HCT116 (cell line): ENCODE measurements around the gene NOLC1. TPM values are rescaled to one million over a fixed set of nuclear protein-coding genes. Genes with fewer than 3 reads are reported as not detected.

Source experiments
- ATAC-seq: fragments of 200-7000 bp; cut with Tn5 transposase; 2 replicates; pipeline ENCODE4 v1.9.1; 2020; ENCODE audit warnings: mild to moderate bottlenecking, moderate library complexity
- BruUV-seq: library from RNA; stranded (reverse); fragments of 400-500 nt; replicated peaks from 2 replicates; lab custom pipeline; 2021; lab: Mats Ljungman, UMichigan
- CTCF ChIA-PET: fragments of 300-600 bp; sonication (Branson Sonifier 250); formaldehyde crosslinking; loops from one replicate; lab custom pipeline; 2021; ENCODE audit warnings: antibody characterized with exemption; lab: Charles Lee
- POLR2A ChIA-PET: fragments of 300-600, 350-600 bp; sonication (Branson Sonifier 250); formaldehyde crosslinking; loops from one replicate; lab custom pipeline; 2021; ENCODE audit warnings: antibody characterized with exemption; lab: Charles Lee
- RAD21 ChIA-PET, 2 experiments: fragments of 300-600 bp; sonication (Branson Sonifier 250); formaldehyde crosslinking; loops; one replicate each; lab custom pipeline; 2023; ENCODE audit warnings: low total read pairs in 2 of 2; ENCODE audit not compliant: uncharacterized antibody in 2 of 2, unreplicated experiment in 2 of 2, low non-redundant PET in 1 of 2; lab: Charles Lee
- DNase-seq: peaks from one replicate; pipeline ENCODE4 v3.0.0-alpha.2; 2010; ENCODE audit warnings: low read depth, low spot score
- H2AFZ ChIP-seq: fragments of 200-600 bp; shearing (Covaris generic), sonication (generic); 2 replicates; pipeline ENCODE4 v1.6.1; 2017; ENCODE audit warnings: low read depth, mixed run types, mixed read lengths, antibody characterized with exemption, low read length; ENCODE audit not compliant: poor library complexity, severe bottlenecking
- H3K27ac ChIP-seq: 2 replicates; pipeline ENCODE4 v1.5.1; 2012; ENCODE audit warnings: low read depth, low read length
- H3K27me3 ChIP-seq: fragments of 200-600 bp; sonication (generic); 2 replicates; pipeline ENCODE4 v1.6.1; 2016; ENCODE audit warnings: mixed run types, low read length, mixed read lengths; ENCODE audit not compliant: insufficient read depth
- H3K36me3 ChIP-seq, 2 experiments: fragments of 200-500 bp in 1 of 2; fragments of 200-600 bp in 1 of 2; sonication (Bioruptor generic) in 1 of 2; sonication (generic) in 1 of 2; 2 replicates each; pipeline versions ENCODE4 v1.5.1 to v1.6.1; 2014 to 2016; ENCODE audit warnings: low read length in 2 of 2, inconsistent platforms in 1 of 2, mixed read lengths in 1 of 2, mixed run types in 1 of 2; ENCODE audit not compliant: insufficient read depth in 2 of 2, control insufficient read depth in 1 of 2
- H3K4me1 ChIP-seq, 2 experiments: fragments of 200-600 bp in 1 of 2; sonication (generic) in 1 of 2; 2 replicates each; pipeline versions ENCODE4 v1.5.1 to v1.6.1; 2012 to 2017; ENCODE audit warnings: low read length in 2 of 2, inconsistent platforms in 1 of 2, mild to moderate bottlenecking in 1 of 2, mixed read lengths in 1 of 2, mixed run types in 1 of 2, moderate library complexity in 1 of 2; ENCODE audit not compliant: insufficient read depth in 2 of 2, control insufficient read depth in 1 of 2
- H3K4me2 ChIP-seq: fragments of 200-600 bp; sonication (generic); 2 replicates; pipeline ENCODE4 v1.6.1; 2017; ENCODE audit warnings: mixed run types, low read length, mixed read lengths
- H3K4me3 ChIP-seq, 2 experiments: fragments of 200-600 bp in 1 of 2; sonication (generic) in 1 of 2; replicated peaks in 1 of 2; 2 replicates each; pipeline ENCODE4 v1.5.1; 2011 to 2016; ENCODE audit warnings: low read length in 2 of 2, control low read depth in 1 of 2, low read depth in 1 of 2, mild to moderate bottlenecking in 1 of 2, mixed read lengths in 1 of 2, mixed run types in 1 of 2
- H3K79me2 ChIP-seq: fragments of 200-600 bp; sonication (generic); 2 replicates; pipeline ENCODE4 v1.6.1; 2017; ENCODE audit warnings: mild to moderate bottlenecking, mixed run types, low read length, moderate library complexity, mixed read lengths; ENCODE audit not compliant: insufficient read depth
- H3K9ac ChIP-seq: fragments of 200-600 bp; sonication (generic); 2 replicates; pipeline ENCODE4 v1.6.1; 2016; ENCODE audit warnings: low read length, mixed read lengths
- H3K9me2 ChIP-seq: fragments of 200-600 bp; sonication (generic), shearing (Covaris generic); 2 replicates; pipeline ENCODE4 v1.6.1; 2017; ENCODE audit warnings: mixed run types, mild to moderate bottlenecking, moderate library complexity; ENCODE audit not compliant: insufficient read depth
- H3K9me3 ChIP-seq, 2 experiments: fragments of 200-500 bp in 1 of 2; fragments of 200-600 bp in 1 of 2; sonication (Bioruptor generic) in 1 of 2; sonication (generic) in 1 of 2; 2 replicates each; pipeline ENCODE4 v1.6.1; 2014 to 2017; ENCODE audit warnings: low read length in 2 of 2, mixed read lengths in 2 of 2, inconsistent platforms in 1 of 2, low read depth in 1 of 2, mild to moderate bottlenecking in 1 of 2, mixed run types in 1 of 2, moderate library complexity in 1 of 2; ENCODE audit not compliant: control insufficient read depth in 1 of 2, insufficient read depth in 1 of 2
- H4K20me1 ChIP-seq: fragments of 200-600 bp; sonication (generic), shearing (Covaris generic); 2 replicates; pipeline ENCODE4 v1.6.1; 2017; ENCODE audit warnings: mixed run types, mild to moderate bottlenecking, moderate library complexity; ENCODE audit not compliant: insufficient read depth
- CBX3 ChIP-seq: IDR thresholded peaks from 2 replicates; pipeline ENCODE4 v1.6.1; 2012; ENCODE audit warnings: low read depth
- CEBPB ChIP-seq: IDR thresholded peaks from 2 replicates; pipeline ENCODE4 v1.6.1; 2012; ENCODE audit warnings: low read depth
- ELF1 ChIP-seq: IDR thresholded peaks from 2 replicates; pipeline ENCODE4 v1.6.1; 2012; ENCODE audit warnings: low read depth, borderline replicate concordance
- EZH2 ChIP-seq: fragments of 200-600 bp; sonication (generic); IDR thresholded peaks from 2 replicates; pipeline ENCODE4 v1.6.1; 2017; ENCODE audit warnings: antibody characterized with exemption, mixed run types
- EZH2phosphoT487 ChIP-seq: fragments of 200-600 bp; IDR thresholded peaks from 2 replicates; pipeline ENCODE4 v1.6.1; 2018; ENCODE audit warnings: antibody characterized with exemption, borderline replicate concordance
- POLR2AphosphoS5 ChIP-seq: IDR thresholded peaks from 2 replicates; pipeline ENCODE4 v1.6.1; 2011; ENCODE audit warnings: mild to moderate bottlenecking, low read depth, low read length, moderate library complexity
- SP1 ChIP-seq: IDR thresholded peaks from 2 replicates; pipeline ENCODE4 v1.6.1; 2012; ENCODE audit warnings: low read depth
- TCF7L2 ChIP-seq: IDR thresholded peaks from 2 replicates; pipeline ENCODE4 v1.7.0; 2011; ENCODE audit warnings: borderline replicate concordance, inconsistent platforms; ENCODE audit not compliant: insufficient read depth, insufficient read length; ENCODE audit errors: extremely low read depth
- intact Hi-C: fragments of 100-400 bp; cut with micrococcal nuclease; formaldehyde crosslinking; loops from 2 replicates; pipeline ENCODE4 v1.10.0; 2022
- total RNA-seq: library from RNA; stranded (reverse); gene quantifications from one replicate; pipeline ENCODE4 v1.2.1, GENCODE V29; 2021; ENCODE audit not compliant: unreplicated experiment
- TF ChIP-seq, protein P1 (sequence below), 3 experiments: fragments of 200-600 bp in 1 of 3; sonication (generic) in 1 of 3; IDR thresholded peaks in 2 of 3; conservative IDR thresholded peaks in 1 of 3; 2 replicates each; pipeline ENCODE4 v1.5.1; 2012 to 2017; ENCODE audit warnings: low read depth in 2 of 3, low read length in 2 of 3, antibody characterized with exemption in 1 of 3, borderline replicate concordance in 1 of 3, control low read depth in 1 of 3, mild to moderate bottlenecking in 1 of 3, mixed read lengths in 1 of 3, mixed run types in 1 of 3, moderate library complexity in 1 of 3; ENCODE audit not compliant: insufficient read depth in 1 of 3
- TF ChIP-seq, protein P2 (sequence below): IDR thresholded peaks from 2 replicates; pipeline ENCODE4 v1.6.1; 2012
- TF ChIP-seq, protein P3 (sequence below): IDR thresholded peaks from 2 replicates; pipeline ENCODE4 v1.6.1; 2012

The NOLC1 gene
- total RNA-seq, 1 experiment from 2014 or later = 231 TPM

DNA sequence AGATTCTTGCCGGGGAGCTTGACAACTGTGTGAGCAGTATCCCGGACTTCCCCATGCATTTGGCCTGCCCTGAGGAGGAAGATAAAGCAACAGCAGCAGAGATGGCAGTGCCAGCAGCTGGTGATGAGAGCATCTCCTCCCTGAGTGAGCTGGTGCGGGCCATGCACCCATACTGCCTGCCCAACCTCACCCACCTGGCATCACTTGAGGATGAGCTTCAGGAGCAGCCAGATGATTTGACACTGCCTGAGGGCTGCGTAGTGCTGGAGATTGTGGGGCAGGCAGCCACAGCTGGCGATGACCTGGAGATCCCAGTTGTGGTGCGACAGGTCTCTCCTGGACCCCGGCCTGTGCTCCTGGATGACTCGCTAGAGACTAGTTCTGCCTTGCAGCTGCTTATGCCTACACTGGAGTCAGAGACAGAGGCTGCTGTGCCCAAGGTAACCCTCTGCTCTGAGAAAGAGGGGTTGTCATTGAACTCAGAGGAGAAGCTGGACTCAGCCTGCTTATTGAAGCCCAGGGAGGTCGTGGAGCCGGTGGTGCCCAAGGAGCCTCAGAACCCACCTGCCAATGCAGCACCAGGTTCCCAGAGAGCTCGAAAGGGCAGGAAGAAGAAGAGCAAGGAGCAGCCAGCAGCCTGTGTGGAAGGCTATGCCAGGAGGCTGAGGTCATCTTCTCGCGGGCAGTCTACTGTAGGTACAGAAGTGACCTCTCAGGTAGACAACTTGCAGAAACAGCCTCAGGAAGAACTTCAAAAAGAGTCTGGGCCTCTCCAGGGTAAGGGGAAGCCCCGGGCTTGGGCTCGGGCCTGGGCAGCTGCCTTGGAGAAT, 12.7 kb upstream of the NOLC1 start:
- H3K4me2 ChIP-seq = no peak overlapping the region
- no peak for DNase-seq
- H3K79me2 ChIP-seq = peaks cover 100% of the 10 kb centered on the region
- POLR2A ChIA-PET = interaction anchor here (2.1 kb wide), 1 partner anchor 12 kb away, joined by 6 read pairs; the partner anchor contains the start of gene NOLC1
- no TSS peak for BruUV-seq
- no peak overlapping the region for H3K4me3 ChIP-seq
- peaks cover 55 to 85% of the 10 kb centered on the region in 2 experiments for H3K36me3 ChIP-seq
- H3K27me3 ChIP-seq = no peaks in the 10 kb centered on the region
- RAD21 ChIA-PET = no interaction called here
- no peak for ATAC-seq
- H3K9me2 ChIP-seq = no peaks in the 10 kb centered on the region
- intact Hi-C loops = no loop called here
- no peak overlapping the region for H3K27ac ChIP-seq
- CTCF ChIA-PET = no interaction called here
- TF ChIP-seq POLR2AphosphoS5 (no peak), CEBPB (no peak), EZH2phosphoT487 (no peak), CBX3 (no peak), EZH2 (no peak), TCF7L2 (no peak), ELF1 (no peak), SP1 (no peak)
- TF ChIP-seq, protein P1, sequence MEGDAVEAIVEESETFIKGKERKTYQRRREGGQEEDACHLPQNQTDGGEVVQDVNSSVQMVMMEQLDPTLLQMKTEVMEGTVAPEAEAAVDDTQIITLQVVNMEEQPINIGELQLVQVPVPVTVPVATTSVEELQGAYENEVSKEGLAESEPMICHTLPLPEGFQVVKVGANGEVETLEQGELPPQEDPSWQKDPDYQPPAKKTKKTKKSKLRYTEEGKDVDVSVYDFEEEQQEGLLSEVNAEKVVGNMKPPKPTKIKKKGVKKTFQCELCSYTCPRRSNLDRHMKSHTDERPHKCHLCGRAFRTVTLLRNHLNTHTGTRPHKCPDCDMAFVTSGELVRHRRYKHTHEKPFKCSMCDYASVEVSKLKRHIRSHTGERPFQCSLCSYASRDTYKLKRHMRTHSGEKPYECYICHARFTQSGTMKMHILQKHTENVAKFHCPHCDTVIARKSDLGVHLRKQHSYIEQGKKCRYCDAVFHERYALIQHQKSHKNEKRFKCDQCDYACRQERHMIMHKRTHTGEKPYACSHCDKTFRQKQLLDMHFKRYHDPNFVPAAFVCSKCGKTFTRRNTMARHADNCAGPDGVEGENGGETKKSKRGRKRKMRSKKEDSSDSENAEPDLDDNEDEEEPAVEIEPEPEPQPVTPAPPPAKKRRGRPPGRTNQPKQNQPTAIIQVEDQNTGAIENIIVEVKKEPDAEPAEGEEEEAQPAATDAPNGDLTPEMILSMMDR (IDR thresholded peaks at IDR 0.05 in 2 of 3, conservative IDR thresholded peaks at IDR 0.05 in 1 of 3; ENCODE audit: borderline replicate concordance in 1 of 3, insufficient read depth in 1 of 3, low read depth in 2 of 3, low read length in 2 of 3) = no peak
- TF ChIP-seq, protein P2, sequence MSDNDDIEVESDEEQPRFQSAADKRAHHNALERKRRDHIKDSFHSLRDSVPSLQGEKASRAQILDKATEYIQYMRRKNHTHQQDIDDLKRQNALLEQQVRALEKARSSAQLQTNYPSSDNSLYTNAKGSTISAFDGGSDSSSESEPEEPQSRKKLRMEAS = no peak
- TF ChIP-seq, protein P3, sequence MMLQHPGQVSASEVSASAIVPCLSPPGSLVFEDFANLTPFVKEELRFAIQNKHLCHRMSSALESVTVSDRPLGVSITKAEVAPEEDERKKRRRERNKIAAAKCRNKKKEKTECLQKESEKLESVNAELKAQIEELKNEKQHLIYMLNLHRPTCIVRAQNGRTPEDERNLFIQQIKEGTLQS = no peak
- TF ChIP-seq, all 23 proteins: peak for 0
- H2AFZ ChIP-seq = no peak overlapping the region
- H3K4me1 ChIP-seq = peaks cover 16 to 17% of the 10 kb centered on the region in 2 experiments
- H3K9me3 ChIP-seq = no peaks in the 10 kb centered on the region
- H4K20me1 ChIP-seq = peaks cover 59% of the 10 kb centered on the region; the same call in 1 of the 2 replicates
- H3K9ac ChIP-seq = no peak overlapping the region
